Thoracic aorta (tissue), 2 donors: ENCODE data around the gene CCN5. TPM values are rescaled to one million over a fixed set of nuclear protein-coding genes. Genes with fewer than 3 reads are reported as not detected.

Experiments
- ATAC-seq: fragments of 150-250 bp; one replicate; pipeline ENCODE4 v1.8.0; 2017; ENCODE audit warnings: low read depth; ENCODE audit not compliant: insufficient number of reproducible peaks, low FRiP score
- DNase-seq: peaks from one replicate; pipeline ENCODE4 v3.0.0-alpha.2; 2020; ENCODE audit warnings: low spot score
- H3K27ac ChIP-seq, 2 donors: fragments of 200-600 bp; sonication (generic); 1 replicate in 1 of 2; 2 replicates in 1 of 2; pipeline ENCODE4 v1.5.1; 2016; ENCODE audit warnings: mild to moderate bottlenecking in 2 of 2, moderate library complexity in 2 of 2
- H3K27me3 ChIP-seq: fragments of 200-600 bp; sonication (generic); replicated peaks from 2 replicates; pipeline ENCODE4 v1.6.0; 2016; ENCODE audit warnings: mild to moderate bottlenecking; ENCODE audit not compliant: insufficient read depth
- H3K36me3 ChIP-seq: fragments of 200-600 bp; sonication (generic); one replicate; pipeline ENCODE4 v1.5.1; 2016
- H3K4me1 ChIP-seq, 2 donors: fragments of 200-600 bp; sonication (generic); 1 replicate in 1 of 2; 2 replicates in 1 of 2; pipeline versions ENCODE4 v1.5.1 to v1.6.0; 2016; ENCODE audit warnings: low read depth in 2 of 2, mild to moderate bottlenecking in 1 of 2; ENCODE audit not compliant: control insufficient read depth in 1 of 2
- H3K4me3 ChIP-seq: fragments of 200-600 bp; sonication (generic); 2 replicates; pipeline ENCODE4 v1.5.1; 2016; ENCODE audit warnings: mild to moderate bottlenecking
- H3K9me3 ChIP-seq: fragments of 200-600 bp; sonication (generic); 2 replicates; pipeline ENCODE4 v1.5.1; 2016
- CTCF ChIP-seq: fragments of 200-600 bp; sonication (generic); IDR thresholded peaks from one replicate; pipeline ENCODE4 v1.5.1; 2019; ENCODE audit warnings: antibody characterized with exemption
- total RNA-seq, 2 donors: library from RNA; depleted of rRNA; stranded (reverse); fragments of >200 nt; gene quantifications; one replicate each; pipeline versions ENCODE4 v1.1.0 to v1.2.3, GENCODE V29; 2016

Gene CCN5
- total RNA-seq, 2 donors from 2014 or later = 652 to 994 TPM

GRCh38 chr20:44754554-44754953, 39.4 kb downstream of the CCN5 start:
- Histone ChIP-seq H3K4me3 (no peak overlapping the region), H3K27ac (no peak overlapping the region), H3K36me3 (peaks cover 5% of the 10 kb centered on the region), H3K4me1 (peaks cover 4 to 12% of the 10 kb centered on the region in 2 donors), H3K27me3 (no peaks in the 10 kb centered on the region), H3K9me3 (no peaks in the 10 kb centered on the region)
- DNase-seq (no peak), ATAC-seq (no peak)
- no peak for TF ChIP-seq CTCF

- ATAC-seq (no peak), DNase-seq (no peak)
- TF ChIP-seq CTCF = no peak
- Histone ChIP-seq H3K4me1 (no peaks in the 10 kb centered on the region), H3K4me3 (no peak overlapping the region), H3K27ac (no peak overlapping the region), H3K36me3 (no peaks in the 10 kb centered on the region), H3K27me3 (no peaks in the 10 kb centered on the region), H3K9me3 (no peaks in the 10 kb centered on the region)
These were observed 41.0 kb downstream of the CCN5 start for GRCh38 chr20:44756011-44756688.

GRCh38 chr20:44756956-44757355, 41.8 kb downstream of the CCN5 start:
- Histone ChIP-seq H3K9me3 (no peaks in the 10 kb centered on the region), H3K4me1 (no peaks in the 10 kb centered on the region), H3K27me3 (no peaks in the 10 kb centered on the region), H3K4me3 (no peak overlapping the region), H3K36me3 (no peaks in the 10 kb centered on the region), H3K27ac (no peak overlapping the region)
- TF ChIP-seq CTCF = no peak
- DNase-seq (no peak), ATAC-seq (no peak)

GRCh38 chr20:44758247-44759101, 43.3 kb downstream of the CCN5 start:
- Histone ChIP-seq H3K4me1 (no peaks in the 10 kb centered on the region), H3K36me3 (no peaks in the 10 kb centered on the region), H3K27me3 (no peaks in the 10 kb centered on the region), H3K4me3 (no peak overlapping the region), H3K27ac (no peak overlapping the region), H3K9me3 (no peaks in the 10 kb centered on the region)
- DNase-seq (no peak), ATAC-seq (no peak)
- TF ChIP-seq CTCF = no peak

- no peak for ATAC-seq
- TF ChIP-seq CTCF = no peak
- Histone ChIP-seq H3K9me3 (no peaks in the 10 kb centered on the region), H3K4me3 (no peak overlapping the region), H3K27me3 (no peaks in the 10 kb centered on the region), H3K4me1 (no peaks in the 10 kb centered on the region), H3K27ac (no peak overlapping the region), H3K36me3 (no peaks in the 10 kb centered on the region)
- no peak for DNase-seq
These were observed 44.4 kb downstream of the CCN5 start for GRCh38 chr20:44759595-44759994.
